Posterior cingulate gyrus (tissue), 11 donors: ENCODE measurements around the gene IL1RAP.

Experiments used
- DNase-seq, 10 donors: peaks; one replicate each; pipeline versions ENCODE4 v3.0.0 to v3.0.0-alpha.2; 2020 to 2021; ENCODE audit warnings: mixed read lengths in 3 of 10
- intact Hi-C: fragments of 100-400 bp; cut with DNase I; formaldehyde crosslinking; loops from one replicate; pipeline ENCODE4 v1.15.1; 2023

Gene IL1RAP

GRCh38 chr3:190538288-190538687 is 24.4 kb downstream of the IL1RAP start:
- intact Hi-C loops: no loop called here
- DNase-seq: no peak

- intact Hi-C loops: no loop called here
- no peak for DNase-seq
These were observed 25.6 kb downstream of the IL1RAP start for GRCh38 chr3:190539526-190539925.

DNA sequence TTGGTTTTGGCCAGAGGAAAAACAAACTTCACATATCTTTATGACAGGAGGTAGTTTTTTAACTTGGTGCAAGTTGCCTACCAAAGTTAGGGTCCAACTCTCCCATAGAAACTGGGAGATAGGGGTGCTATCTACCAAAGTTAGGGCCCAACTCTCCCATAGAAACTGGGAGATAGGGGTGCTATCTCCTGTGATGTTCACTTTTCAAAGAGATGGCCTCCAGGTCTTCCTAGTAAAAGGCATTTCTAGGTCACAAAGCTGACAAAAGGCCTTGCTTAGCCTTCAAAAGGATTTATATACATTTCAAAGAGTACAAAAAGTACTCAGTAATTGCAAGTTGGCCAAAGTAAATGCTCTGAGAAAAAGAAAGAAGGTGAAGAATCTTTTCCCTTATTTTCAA is 27.1 kb downstream of the IL1RAP start:
- no peak for DNase-seq
- intact Hi-C loops: no loop called here

- intact Hi-C loops: no loop called here
- DNase-seq: no peak
These were observed 27.7 kb downstream of the IL1RAP start for GRCh38 chr3:190541560-190541959.

DNA sequence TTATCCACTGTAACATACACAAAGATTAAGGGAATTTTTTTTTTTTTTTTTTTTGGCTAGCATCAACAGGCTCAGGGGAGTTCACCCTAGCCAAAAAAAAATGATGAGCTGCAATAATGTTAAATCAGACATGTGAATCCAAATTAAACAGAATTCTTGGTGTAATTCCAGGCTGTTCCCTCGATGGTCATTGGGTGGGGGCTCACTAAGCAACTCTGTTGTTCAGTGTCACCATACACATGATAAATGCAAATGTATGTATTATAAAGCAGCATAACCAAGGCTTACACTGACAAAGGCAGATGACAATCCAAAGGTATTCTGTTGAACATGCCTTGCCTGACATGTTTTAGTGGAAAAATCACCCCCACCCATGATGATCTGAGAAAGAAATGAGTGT is 29.0 kb downstream of the IL1RAP start:
- no peak for DNase-seq
- intact Hi-C loops: no loop called here

DNA sequence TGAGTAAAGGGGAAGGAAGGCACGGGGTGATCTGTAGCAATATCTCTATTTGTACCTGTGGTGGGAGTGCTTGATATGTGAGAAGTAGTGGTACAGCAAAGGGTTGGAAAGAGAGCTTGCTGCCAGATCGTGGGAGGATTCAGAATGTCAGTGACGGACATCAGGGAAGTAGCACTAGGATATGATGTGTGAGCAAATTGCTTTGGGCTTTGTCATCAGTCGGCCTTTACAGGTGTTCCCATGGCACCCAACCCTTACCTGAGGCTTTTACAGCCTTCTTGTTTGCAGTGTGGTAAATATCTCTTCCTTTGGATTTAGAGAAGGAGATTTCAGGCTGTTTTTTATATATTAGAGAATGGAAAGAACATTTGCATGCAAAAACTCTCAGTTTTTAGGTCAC is 29.8 kb downstream of the IL1RAP start:
- intact Hi-C loops: no loop called here

GRCh38 chr3:190545191-190545590 is 31.3 kb downstream of the IL1RAP start:
- intact Hi-C loops: no loop called here

More for the DNA sequence above, 29.8 kb downstream of the IL1RAP start:
- no peak for DNase-seq

GRCh38 chr3:190546881-190547510 is 33.1 kb downstream of the IL1RAP start:
- intact Hi-C loops: no loop called here
- DNase-seq: no peak

More at GRCh38 chr3:190545191-190545590, 31.3 kb downstream of the IL1RAP start:
- DNase-seq: no peak

- no peak for DNase-seq
These were observed 34.3 kb downstream of the IL1RAP start for GRCh38 chr3:190548031-190548656.

GRCh38 chr3:190552021-190552420 is 38.1 kb downstream of the IL1RAP start:
- no peak for DNase-seq
- intact Hi-C loops: no loop called here

More at GRCh38 chr3:190548031-190548656, 34.3 kb downstream of the IL1RAP start:
- intact Hi-C loops: no loop called here

GRCh38 chr3:190552969-190553759 is 39.3 kb downstream of the IL1RAP start:
- DNase-seq: no peak
- intact Hi-C loops: no loop called here

GRCh38 chr3:190554197-190554596 is 40.3 kb downstream of the IL1RAP start:
- intact Hi-C loops: no loop called here
- DNase-seq: no peak

- DNase-seq: no peak
- intact Hi-C loops: no loop called here
These were observed 42.5 kb downstream of the IL1RAP start for GRCh38 chr3:190556351-190556750.

GRCh38 chr3:190557296-190557695 is 43.4 kb downstream of the IL1RAP start:
- DNase-seq: no peak

GRCh38 chr3:190558316-190558715 is 44.4 kb downstream of the IL1RAP start:
- no peak for DNase-seq
- intact Hi-C loops: no loop called here

More at GRCh38 chr3:190557296-190557695, 43.4 kb downstream of the IL1RAP start:
- intact Hi-C loops: no loop called here

DNA sequence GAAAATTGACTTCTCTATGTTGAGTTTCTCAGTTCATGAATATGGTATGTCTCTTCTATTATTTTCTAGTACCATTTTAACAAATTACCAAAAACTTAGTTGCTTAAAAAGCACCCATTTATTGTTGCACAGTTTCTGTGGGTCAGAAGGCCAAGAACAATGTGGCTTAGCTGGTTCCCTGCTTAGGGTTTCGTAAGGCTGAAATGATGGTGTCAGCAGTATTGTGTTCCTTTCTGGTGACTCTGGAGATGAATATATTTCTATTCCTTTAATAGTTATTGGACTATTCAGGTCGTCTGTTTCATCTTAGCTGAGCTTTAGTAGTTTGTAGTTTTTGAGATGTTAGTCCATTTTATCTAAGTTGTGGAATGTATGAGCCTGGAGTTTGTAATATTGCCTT is 44.9 kb downstream of the IL1RAP start:
- DNase-seq: no peak
- intact Hi-C loops: no loop called here

DNA sequence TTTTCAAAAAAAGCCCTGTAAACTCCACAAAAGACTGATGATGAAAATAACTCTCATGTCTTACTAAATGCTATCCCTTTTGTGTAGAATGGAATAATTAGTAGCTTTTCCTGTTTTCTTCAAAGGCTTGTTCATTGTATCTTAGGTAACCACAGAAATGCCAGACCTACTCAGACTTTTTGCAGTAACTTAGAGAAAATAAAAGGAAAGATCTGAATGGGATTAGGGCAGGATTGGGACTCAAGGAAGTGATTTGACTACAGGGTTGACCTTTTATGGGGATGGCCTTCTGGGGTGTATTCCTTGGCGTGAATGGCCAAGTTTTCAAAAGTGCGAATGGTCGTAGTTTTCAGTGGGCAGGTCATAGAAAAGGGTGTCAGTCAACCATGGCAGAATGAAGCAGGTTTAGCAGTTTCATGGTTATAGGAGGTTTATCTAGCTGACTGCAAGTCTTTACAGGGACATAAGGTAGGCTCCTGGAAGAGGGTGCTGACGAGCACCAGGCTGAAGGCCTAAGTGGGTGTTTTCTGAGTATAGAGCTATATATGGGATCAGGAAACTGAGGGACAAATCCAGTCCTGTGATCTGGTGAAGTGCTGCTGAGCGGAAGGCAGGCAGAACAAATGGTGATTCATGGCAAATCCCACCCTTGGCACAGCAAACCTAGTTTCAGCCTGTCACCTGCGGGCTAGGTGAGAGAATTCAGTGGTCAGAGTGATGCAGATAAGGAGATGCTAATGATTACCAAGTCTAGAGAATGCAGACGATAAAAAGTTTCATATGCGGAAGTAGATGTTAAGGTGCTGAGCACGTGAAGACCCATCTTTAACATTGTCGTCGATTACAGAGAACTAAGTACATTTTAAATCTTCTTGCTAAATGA is 46.4 kb downstream of the IL1RAP start:
- intact Hi-C loops: no loop called here

GRCh38 chr3:190562866-190563510 is 49.1 kb downstream of the IL1RAP start:
- intact Hi-C loops: no loop called here
- no peak for DNase-seq

More for the DNA sequence above, 46.4 kb downstream of the IL1RAP start:
- no peak for DNase-seq

DNA sequence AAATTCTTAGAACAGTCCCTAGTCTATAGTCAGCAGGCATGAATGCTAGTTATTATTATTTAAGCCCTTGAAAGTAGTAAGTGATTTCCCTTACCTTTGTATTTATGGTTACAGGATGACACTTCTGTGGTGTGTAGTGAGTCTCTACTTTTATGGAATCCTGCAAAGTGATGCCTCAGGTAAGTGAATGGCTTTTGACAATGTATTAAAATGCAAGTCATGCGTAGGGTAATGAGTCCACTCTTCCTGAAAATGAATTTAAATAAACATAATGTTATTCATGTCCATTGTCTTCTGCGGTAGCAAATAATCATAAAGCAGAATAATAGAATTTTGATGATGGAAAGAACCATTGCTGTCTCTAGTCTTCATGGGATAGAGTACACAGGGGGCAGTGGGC is 50.3 kb downstream of the IL1RAP start:
- intact Hi-C loops: no loop called here
- DNase-seq: no peak
